Astrocyte (in vitro differentiated cells and primary cell): ENCODE results near the gene SOX14. TPM values are rescaled to one million over a fixed set of nuclear protein-coding genes. Genes with fewer than 3 reads are reported as not detected.

Experiments used
- DNase-seq: peaks from one replicate; pipeline ENCODE4 v3.0.0-alpha.2; 2010; ENCODE audit warnings: low read depth
- FAIRE-seq: peaks from 2 replicates; lab custom pipeline; 2011; peaks lifted over from hg19 to GRCh38; lab: Jason Lieb, UNC
- H2AFZ ChIP-seq: 2 replicates; pipeline ENCODE4 v1.6.0; 2012; ENCODE audit warnings: low read depth, low read length, inconsistent platforms
- H3K27ac ChIP-seq: 2 replicates; pipeline ENCODE4 v1.5.1; 2011; ENCODE audit warnings: low read depth, low read length, inconsistent platforms
- H3K27me3 ChIP-seq: 2 replicates; pipeline ENCODE4 v1.6.0; 2011; ENCODE audit warnings: low read length, inconsistent platforms; ENCODE audit not compliant: insufficient read depth
- H3K36me3 ChIP-seq: 2 replicates; pipeline ENCODE4 v1.5.1; 2011; ENCODE audit warnings: low read length, inconsistent platforms; ENCODE audit not compliant: insufficient read depth
- H3K4me1 ChIP-seq: 2 replicates; pipeline ENCODE4 v1.5.1; 2011; ENCODE audit warnings: low read length, inconsistent platforms; ENCODE audit not compliant: insufficient read depth
- H3K4me2 ChIP-seq: 2 replicates; pipeline ENCODE4 v1.6.0; 2012; ENCODE audit warnings: low read length, inconsistent platforms
- H3K4me3 ChIP-seq: 2 replicates; pipeline ENCODE4 v1.5.1; 2011; ENCODE audit warnings: low read depth, mild to moderate bottlenecking, low read length, inconsistent platforms; ENCODE audit not compliant: insufficient read depth
- H3K79me2 ChIP-seq: 2 replicates; pipeline ENCODE4 v1.6.0; 2012; ENCODE audit warnings: mild to moderate bottlenecking, low read length, inconsistent platforms; ENCODE audit not compliant: insufficient read depth
- H3K9ac ChIP-seq: 2 replicates; pipeline ENCODE4 v1.6.0; 2012; ENCODE audit warnings: mild to moderate bottlenecking, low read length, inconsistent platforms
- H3K9me3 ChIP-seq: 2 replicates; pipeline ENCODE4 v1.5.1; 2012; ENCODE audit warnings: low read depth, mild to moderate bottlenecking, low read length, inconsistent platforms; ENCODE audit not compliant: insufficient read depth
- H4K20me1 ChIP-seq: 2 replicates; pipeline ENCODE4 v1.6.0; 2012; ENCODE audit warnings: low read length, inconsistent platforms; ENCODE audit not compliant: insufficient read depth
- H3K27ac Mint-ChIP-seq: one replicate; pipeline ENCODE4 v1.8.0; 2021; ENCODE audit warnings: mild to moderate bottlenecking, mixed read lengths; ENCODE audit not compliant: unreplicated experiment
- H3K27me3 Mint-ChIP-seq: one replicate; pipeline ENCODE4 v1.8.0; 2021; ENCODE audit warnings: low read depth, mixed read lengths; ENCODE audit not compliant: unreplicated experiment
- H3K36me3 Mint-ChIP-seq: one replicate; pipeline ENCODE4 v1.8.0; 2021; ENCODE audit warnings: low read depth, mixed read lengths; ENCODE audit not compliant: unreplicated experiment
- H3K4me1 Mint-ChIP-seq: one replicate; pipeline ENCODE4 v1.8.0; 2021; ENCODE audit warnings: low read depth, mixed read lengths; ENCODE audit not compliant: unreplicated experiment
- H3K4me3 Mint-ChIP-seq: one replicate; pipeline ENCODE4 v1.8.0; 2021; ENCODE audit warnings: mild to moderate bottlenecking, moderate library complexity, mixed read lengths; ENCODE audit not compliant: unreplicated experiment
- H3K9me3 Mint-ChIP-seq: one replicate; pipeline ENCODE4 v1.8.0; 2021; ENCODE audit warnings: mild to moderate bottlenecking, mixed read lengths; ENCODE audit not compliant: unreplicated experiment
- EZH2 ChIP-seq: IDR thresholded peaks from 2 replicates; pipeline ENCODE4 v1.6.1; 2012; ENCODE audit warnings: mild to moderate bottlenecking, low read length, inconsistent platforms; ENCODE audit not compliant: insufficient read depth
- total RNA-seq: library from RNA; stranded (reverse); gene quantifications from 2 replicates; pipeline ENCODE4 v1.2.1, GENCODE V29; 2021
- TF ChIP-seq, protein P1 (sequence below): IDR thresholded peaks from 2 replicates; pipeline ENCODE4 v1.5.1; 2011; ENCODE audit warnings: low read depth, mild to moderate bottlenecking, inconsistent platforms, low read length, moderate library complexity; ENCODE audit not compliant: insufficient read depth

SOX14 gene
- total RNA-seq, 1 donor from 2014 or later = 0.09 TPM

DNA sequence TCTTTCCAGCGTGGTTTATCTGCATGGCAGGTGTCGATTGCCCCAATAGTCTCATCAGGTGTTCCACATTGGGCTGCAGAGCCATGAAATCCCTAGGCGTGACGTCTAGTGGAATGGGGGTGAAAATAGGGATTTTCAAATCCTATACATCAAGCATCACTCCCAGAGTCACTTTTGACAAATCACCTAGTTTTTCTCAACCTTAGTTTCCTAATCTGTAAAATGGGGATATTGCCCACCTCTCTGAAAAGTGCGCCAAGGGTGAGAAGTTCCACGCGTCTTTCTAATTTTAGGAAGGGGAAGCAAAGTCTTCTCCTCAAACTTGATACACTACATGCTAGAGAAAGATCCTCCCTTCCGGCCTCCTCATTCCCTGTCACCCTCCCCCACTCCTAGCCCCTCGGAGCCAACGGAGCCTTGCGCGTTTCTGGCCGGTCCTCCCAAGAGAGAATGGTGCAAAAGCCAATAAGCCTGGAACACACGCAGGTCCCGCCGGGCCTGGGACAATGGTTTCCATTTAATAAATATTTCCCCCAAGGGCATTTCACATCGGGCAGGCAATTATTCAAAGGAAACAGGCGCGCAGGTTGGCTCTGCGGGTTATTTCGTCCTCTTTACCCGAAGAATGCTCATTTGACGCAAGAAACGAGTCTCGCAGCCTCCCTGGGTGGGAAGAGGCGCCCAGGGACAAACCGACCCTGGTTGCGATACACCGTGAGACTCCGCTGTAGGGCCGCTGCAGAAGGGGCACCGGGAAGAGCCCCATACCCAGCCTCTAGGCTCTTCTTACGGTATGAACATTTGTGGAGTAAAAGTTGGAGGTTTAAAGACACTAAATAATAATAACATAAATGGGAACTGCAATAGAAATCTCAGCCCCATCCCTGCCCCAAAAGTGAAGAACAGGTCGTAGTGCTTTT is 1.2 kb upstream of the SOX14 start:
- Mint-ChIP-seq H3K4me1 (peaks cover 1% of the 10 kb centered on the region), H3K27ac (no peak overlapping the region), H3K36me3 (peaks cover 3% of the 10 kb centered on the region), H3K9me3 (peaks cover 15% of the 10 kb centered on the region), H3K4me3 (no peak overlapping the region), H3K27me3 (peaks cover 92% of the 10 kb centered on the region)
- H3K36me3 ChIP-seq = no peaks in the 10 kb centered on the region
- no peaks in the 10 kb centered on the region for H4K20me1 ChIP-seq
- no peak overlapping the region for H3K4me3 ChIP-seq
- H3K9me3 ChIP-seq = no peaks in the 10 kb centered on the region
- no peaks in the 10 kb centered on the region for H3K4me1 ChIP-seq
- no peak for DNase-seq
- TF ChIP-seq EZH2 = peak; percentile 19
- TF ChIP-seq, protein P1, sequence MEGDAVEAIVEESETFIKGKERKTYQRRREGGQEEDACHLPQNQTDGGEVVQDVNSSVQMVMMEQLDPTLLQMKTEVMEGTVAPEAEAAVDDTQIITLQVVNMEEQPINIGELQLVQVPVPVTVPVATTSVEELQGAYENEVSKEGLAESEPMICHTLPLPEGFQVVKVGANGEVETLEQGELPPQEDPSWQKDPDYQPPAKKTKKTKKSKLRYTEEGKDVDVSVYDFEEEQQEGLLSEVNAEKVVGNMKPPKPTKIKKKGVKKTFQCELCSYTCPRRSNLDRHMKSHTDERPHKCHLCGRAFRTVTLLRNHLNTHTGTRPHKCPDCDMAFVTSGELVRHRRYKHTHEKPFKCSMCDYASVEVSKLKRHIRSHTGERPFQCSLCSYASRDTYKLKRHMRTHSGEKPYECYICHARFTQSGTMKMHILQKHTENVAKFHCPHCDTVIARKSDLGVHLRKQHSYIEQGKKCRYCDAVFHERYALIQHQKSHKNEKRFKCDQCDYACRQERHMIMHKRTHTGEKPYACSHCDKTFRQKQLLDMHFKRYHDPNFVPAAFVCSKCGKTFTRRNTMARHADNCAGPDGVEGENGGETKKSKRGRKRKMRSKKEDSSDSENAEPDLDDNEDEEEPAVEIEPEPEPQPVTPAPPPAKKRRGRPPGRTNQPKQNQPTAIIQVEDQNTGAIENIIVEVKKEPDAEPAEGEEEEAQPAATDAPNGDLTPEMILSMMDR = no peak
- no peak overlapping the region for H2AFZ ChIP-seq
- peaks cover 74% of the 10 kb centered on the region for H3K27me3 ChIP-seq
- no peak overlapping the region for H3K27ac ChIP-seq
- H3K4me2 ChIP-seq = no peak overlapping the region
- H3K79me2 ChIP-seq = no peaks in the 10 kb centered on the region
- H3K9ac ChIP-seq = no peak overlapping the region
- FAIRE-seq = no peak

DNA sequence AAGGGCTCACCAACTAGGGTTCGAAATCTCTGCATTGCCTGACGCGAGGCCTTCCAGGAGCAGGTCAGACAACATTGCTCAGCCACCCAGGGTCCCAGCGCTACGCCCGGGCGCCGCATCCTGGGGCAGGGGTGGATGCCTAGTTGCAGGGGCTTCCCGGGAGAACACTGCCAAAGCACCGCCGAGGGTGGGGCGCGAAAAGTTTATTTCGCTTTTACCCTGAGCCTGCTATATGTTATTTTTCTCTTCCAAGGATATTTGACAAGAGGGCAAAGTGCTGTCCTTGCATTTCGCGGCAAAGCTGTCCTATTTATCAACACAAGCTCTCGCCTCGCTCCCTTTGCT is 549 bp upstream of the SOX14 start:
- H3K4me2 ChIP-seq = peak overlapping the region; percentile 41

More for the DNA sequence above, 549 bp upstream of the SOX14 start:
- Histone ChIP-seq H3K27me3 (peaks cover 81% of the 10 kb centered on the region), H3K79me2 (no peaks in the 10 kb centered on the region), H3K36me3 (no peaks in the 10 kb centered on the region), H3K9ac (no peak overlapping the region), H3K27ac (no peak overlapping the region), H2AFZ (no peak overlapping the region), H3K9me3 (no peaks in the 10 kb centered on the region), H4K20me1 (no peaks in the 10 kb centered on the region), H3K4me1 (no peaks in the 10 kb centered on the region), H3K4me3 (no peak overlapping the region)
- no peak for FAIRE-seq
- H3K4me3 Mint-ChIP-seq = no peak overlapping the region
- DNase-seq = no peak
- H3K27me3 Mint-ChIP-seq = peaks cover 92% of the 10 kb centered on the region
- peaks cover 1% of the 10 kb centered on the region for H3K4me1 Mint-ChIP-seq
- peaks cover 15% of the 10 kb centered on the region for H3K9me3 Mint-ChIP-seq
- TF ChIP-seq, protein P1 = no peak
- TF ChIP-seq EZH2 = no peak
- peaks cover 3% of the 10 kb centered on the region for H3K36me3 Mint-ChIP-seq
- no peak overlapping the region for H3K27ac Mint-ChIP-seq
